ENCODE data around the gene PRKAR1B.
A peak's percentile ranks its signal among the peaks of the same experiment; 100 is the strongest.
"Not testable (repeated sequence)": the region's sequence is repeated elsewhere in the genome, so short reads cannot be mapped to it uniquely, and the experiment has no call there.

Gene PRKAR1B

GRCh38 chr7:641269-641671 is 85.8 kb downstream of the PRKAR1B start:
- DNase-seq: no peak

- no peak for DNase-seq
Measured at GRCh38 chr7:638256-639011, 88.6 kb downstream of the PRKAR1B start.

- no peak for DNase-seq
Measured at GRCh38 chr7:637826-638225, 89.3 kb downstream of the PRKAR1B start.

GRCh38 chr7:636396-636795 is 90.7 kb downstream of the PRKAR1B start:
- no peak for DNase-seq

GRCh38 chr7:635687-636382 is 91.2 kb downstream of the PRKAR1B start:
- not testable (repeated sequence) for DNase-seq

- DNase-seq: no peak
Measured at GRCh38 chr7:635227-635626, 91.9 kb downstream of the PRKAR1B start.

- no peak for DNase-seq
Measured at GRCh38 chr7:633381-634018, 93.6 kb downstream of the PRKAR1B start.

GRCh38 chr7:632831-633210 is 94.3 kb downstream of the PRKAR1B start:
- no peak for DNase-seq

- DNase-seq: no peak
Measured at GRCh38 chr7:631964-632830, 94.9 kb downstream of the PRKAR1B start.

GRCh38 chr7:631291-631711 is 95.8 kb downstream of the PRKAR1B start:
- no peak for DNase-seq

- DNase-seq: no peak
Measured at GRCh38 chr7:630539-630938, 96.5 kb downstream of the PRKAR1B start.

- DNase-seq: no peak
Measured at GRCh38 chr7:630111-630511, 97.0 kb downstream of the PRKAR1B start.

- no peak for DNase-seq
Measured at GRCh38 chr7:628826-629225, 98.3 kb downstream of the PRKAR1B start.

- DNase-seq: no peak
Measured at GRCh38 chr7:628402-628763, 98.7 kb downstream of the PRKAR1B start.

GRCh38 chr7:627661-628401 is 99.2 kb downstream of the PRKAR1B start:
- no peak for DNase-seq

- DNase-seq: no peak
Measured at GRCh38 chr7:625376-625971, 101.6 kb downstream of the PRKAR1B start.

- DNase-seq: no peak
Measured at GRCh38 chr7:623464-623863, 103.6 kb downstream of the PRKAR1B start.

- no peak for DNase-seq
Measured at GRCh38 chr7:621572-622285, 105.4 kb downstream of the PRKAR1B start.

GRCh38 chr7:620885-621284 is 106.2 kb downstream of the PRKAR1B start:
- no peak for DNase-seq

- peak; percentile 43 for DNase-seq
Measured at GRCh38 chr7:620056-620455, 107.0 kb downstream of the PRKAR1B start.

- DNase-seq: no peak
Measured at GRCh38 chr7:619368-619840, 107.7 kb downstream of the PRKAR1B start.
